CD8-positive, alpha-beta memory T cell (primary cell): Measurements from ENCODE around the gene CTTNBP2. TPM values are rescaled to one million over a fixed set of nuclear protein-coding genes. Genes with fewer than 3 reads are reported as not detected.

Experiments used
- CTCF ChIA-PET: fragments of 350-600 bp; sonication (Branson Sonifier 250); formaldehyde crosslinking; loops from one replicate; lab custom pipeline; 2021; ENCODE audit warnings: antibody characterized with exemption; lab: Charles Lee
- POLR2A ChIA-PET: fragments of 350-600 bp; sonication (Branson Sonifier 250); formaldehyde crosslinking; loops from one replicate; lab custom pipeline; 2021; ENCODE audit warnings: antibody characterized with exemption; lab: Charles Lee
- DNase-seq, 5 donors: peaks; one replicate each; pipeline versions ENCODE4 v3.0.0 to v3.0.0-alpha.2; 2020 to 2022; ENCODE audit warnings: mixed read lengths in 1 of 5
- H3K27ac ChIP-seq: one replicate; pipeline ENCODE4 v1.7.0; 2013; ENCODE audit warnings: low read depth, mild to moderate bottlenecking, low read length, moderate library complexity
- H3K27me3 ChIP-seq: 2 replicates; pipeline ENCODE4 v1.7.0; 2013; ENCODE audit warnings: low read length, mild to moderate bottlenecking; ENCODE audit not compliant: insufficient read depth, poor library complexity, severe bottlenecking
- H3K36me3 ChIP-seq: 2 replicates; pipeline ENCODE4 v1.7.0; 2013; ENCODE audit warnings: mild to moderate bottlenecking, low read length, moderate library complexity; ENCODE audit not compliant: insufficient read depth
- H3K4me1 ChIP-seq: 2 replicates; pipeline ENCODE4 v1.7.0; 2013; ENCODE audit warnings: mild to moderate bottlenecking, low read length, moderate library complexity; ENCODE audit not compliant: insufficient read depth
- H3K4me3 ChIP-seq: 2 replicates; pipeline ENCODE4 v1.7.0; 2013; ENCODE audit warnings: mild to moderate bottlenecking, low read length
- H3K9me3 ChIP-seq: 2 replicates; pipeline ENCODE4 v1.7.0; 2013; ENCODE audit warnings: mild to moderate bottlenecking, low read length
- H3K27ac Mint-ChIP-seq, 8 donors: one replicate each; pipeline ENCODE4 v1.8.0; 2020 to 2021; ENCODE audit warnings: mixed read lengths in 8 of 8, mild to moderate bottlenecking in 6 of 8, inconsistent platforms in 3 of 8, moderate library complexity in 3 of 8
- H3K27me3 Mint-ChIP-seq, 2 donors: one replicate each; pipeline ENCODE4 v1.8.0; 2020 to 2021; ENCODE audit warnings: mixed read lengths in 2 of 2, mild to moderate bottlenecking in 1 of 2, moderate library complexity in 1 of 2
- H3K36me3 Mint-ChIP-seq, 3 donors: one replicate each; pipeline ENCODE4 v1.8.0; 2020 to 2021; ENCODE audit warnings: mixed read lengths in 3 of 3, inconsistent platforms in 1 of 3, mild to moderate bottlenecking in 1 of 3
- H3K4me1 Mint-ChIP-seq, 3 donors: one replicate each; pipeline ENCODE4 v1.8.0; 2020 to 2021; ENCODE audit warnings: mixed read lengths in 3 of 3, inconsistent platforms in 1 of 3, mild to moderate bottlenecking in 1 of 3
- H3K4me3 Mint-ChIP-seq, 7 donors: one replicate each; pipeline ENCODE4 v1.8.0; 2020 to 2021; ENCODE audit warnings: mixed read lengths in 7 of 7, mild to moderate bottlenecking in 6 of 7, moderate library complexity in 4 of 7, inconsistent platforms in 2 of 7
- H3K9me3 Mint-ChIP-seq, 5 donors: one replicate each; pipeline ENCODE4 v1.8.0; 2020 to 2022; ENCODE audit warnings: mixed read lengths in 5 of 5, mild to moderate bottlenecking in 3 of 5, moderate library complexity in 2 of 5, inconsistent platforms in 1 of 5
- polyA plus RNA-seq: library from polyadenylated mRNA; unstranded; fragments of 300-500 nt; fragmentation: Illumina TruSeq; gene quantifications from one replicate; pipeline ENCODE4 v1.2.3, GENCODE V29; 2021
- total RNA-seq, 2 experiments: library from RNA; stranded (reverse); gene quantifications; one replicate each; pipeline ENCODE4 v1.2.3, GENCODE V29; 2021

CTTNBP2 gene
- total and polyA plus RNA-seq, 3 experiments from 2014 or later, result not detected

DNA sequence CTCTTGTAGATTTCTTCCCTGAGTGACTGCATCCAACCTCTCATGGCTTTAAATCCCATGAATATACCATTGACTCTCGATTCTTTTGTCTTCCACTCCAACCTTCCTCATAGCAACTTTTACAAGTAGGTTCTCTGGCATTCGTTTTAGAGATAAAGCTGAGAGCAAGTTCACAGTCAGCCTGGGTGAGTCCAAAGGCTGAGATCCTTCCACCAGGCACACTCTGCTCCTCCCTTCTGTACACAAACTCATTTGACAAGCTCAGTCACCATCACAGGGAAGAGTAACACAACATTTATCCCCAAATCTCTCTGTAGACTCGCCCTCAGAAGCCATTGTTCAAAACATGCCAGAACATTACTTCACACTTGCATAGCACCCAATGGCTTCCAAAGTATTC, 10.9 kb downstream of the CTTNBP2 start:
- Histone ChIP-seq H3K4me1 (no peaks in the 10 kb centered on the region), H3K27ac (no peak overlapping the region), H3K9me3 (no peaks in the 10 kb centered on the region), H3K27me3 (no peaks in the 10 kb centered on the region), H3K36me3 (no peaks in the 10 kb centered on the region), H3K4me3 (no peak overlapping the region)
- Mint-ChIP-seq H3K4me3 (no peak overlapping the region), H3K36me3 (no peaks in the 10 kb centered on the region), H3K27me3 (no peaks in the 10 kb centered on the region), H3K27ac (no peak overlapping the region), H3K9me3 (no peaks in the 10 kb centered on the region), H3K4me1 (no peaks in the 10 kb centered on the region)
- no peak for DNase-seq
- ChIA-PET CTCF (no interaction called here), POLR2A (no interaction called here)

DNA sequence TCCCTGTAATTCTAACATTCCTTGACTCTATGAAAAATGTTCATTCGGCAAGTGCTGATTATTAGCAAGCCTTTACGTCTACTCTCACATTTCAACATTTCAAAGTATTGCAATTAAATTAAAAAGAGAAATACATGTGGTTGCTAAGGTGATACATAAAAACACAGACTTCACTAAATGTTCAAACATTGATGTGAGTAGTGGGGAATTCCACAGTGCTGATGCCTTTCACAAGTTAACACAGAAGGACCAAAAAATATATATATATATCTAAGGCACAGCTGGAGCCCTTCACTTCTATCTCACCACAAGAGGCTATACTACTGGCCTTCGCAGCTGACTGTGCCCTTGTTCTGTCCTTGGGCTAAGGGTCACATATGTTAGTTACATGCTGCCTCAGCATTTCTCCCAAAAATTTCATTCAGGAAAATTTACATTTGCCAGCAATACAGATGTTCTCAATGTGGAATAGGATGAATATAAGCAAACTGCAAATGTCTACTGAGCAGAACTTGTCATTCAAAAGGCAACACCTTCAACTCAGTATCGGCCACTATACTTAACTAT, 13.9 kb downstream of the CTTNBP2 start:
- no peaks in the 10 kb centered on the region for H3K27me3 ChIP-seq
- no peaks in the 10 kb centered on the region for H3K36me3 ChIP-seq
- Mint-ChIP-seq H3K27me3 (no peaks in the 10 kb centered on the region), H3K4me1 (no peaks in the 10 kb centered on the region), H3K9me3 (no peaks in the 10 kb centered on the region), H3K4me3 (no peak overlapping the region), H3K27ac (no peak overlapping the region), H3K36me3 (no peaks in the 10 kb centered on the region)
- ChIA-PET POLR2A (no interaction called here), CTCF (no interaction called here)
- H3K27ac ChIP-seq, result no peak overlapping the region
- no peak overlapping the region for H3K4me3 ChIP-seq
- DNase-seq, result no peak
- H3K4me1 ChIP-seq, result no peaks in the 10 kb centered on the region
- H3K9me3 ChIP-seq, result no peaks in the 10 kb centered on the region

DNA sequence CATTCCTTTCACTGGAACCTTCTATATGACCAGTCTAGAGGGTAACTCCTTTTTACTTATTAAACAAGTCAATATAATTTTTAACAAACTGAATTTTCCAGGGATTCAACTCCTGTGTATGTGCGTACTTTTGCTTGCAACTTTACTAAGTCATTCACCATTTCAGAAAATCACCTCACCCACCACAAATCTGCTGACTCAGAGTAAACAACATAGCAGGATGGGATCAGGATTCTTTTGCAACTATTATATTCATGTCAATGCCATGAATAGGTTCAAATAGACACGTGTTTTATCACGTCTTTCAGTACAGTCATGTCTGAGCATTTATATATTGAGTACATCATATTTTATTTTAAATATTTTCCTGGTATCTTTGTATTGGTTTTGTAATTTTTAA, 14.5 kb downstream of the CTTNBP2 start:
- no peak overlapping the region for H3K4me3 ChIP-seq
- H3K27me3 Mint-ChIP-seq, result no peaks in the 10 kb centered on the region
- no peaks in the 10 kb centered on the region for H3K9me3 Mint-ChIP-seq
- ChIA-PET CTCF (no interaction called here), POLR2A (no interaction called here)
- no peaks in the 10 kb centered on the region for H3K4me1 ChIP-seq
- H3K36me3 ChIP-seq, result no peaks in the 10 kb centered on the region
- no peaks in the 10 kb centered on the region for H3K9me3 ChIP-seq
- H3K27me3 ChIP-seq, result no peaks in the 10 kb centered on the region
- H3K27ac ChIP-seq, result no peak overlapping the region
- no peaks in the 10 kb centered on the region for H3K4me1 Mint-ChIP-seq
- H3K4me3 Mint-ChIP-seq, result no peak overlapping the region
- no peaks in the 10 kb centered on the region for H3K36me3 Mint-ChIP-seq
- no peak for DNase-seq
- H3K27ac Mint-ChIP-seq, result no peak overlapping the region

DNA sequence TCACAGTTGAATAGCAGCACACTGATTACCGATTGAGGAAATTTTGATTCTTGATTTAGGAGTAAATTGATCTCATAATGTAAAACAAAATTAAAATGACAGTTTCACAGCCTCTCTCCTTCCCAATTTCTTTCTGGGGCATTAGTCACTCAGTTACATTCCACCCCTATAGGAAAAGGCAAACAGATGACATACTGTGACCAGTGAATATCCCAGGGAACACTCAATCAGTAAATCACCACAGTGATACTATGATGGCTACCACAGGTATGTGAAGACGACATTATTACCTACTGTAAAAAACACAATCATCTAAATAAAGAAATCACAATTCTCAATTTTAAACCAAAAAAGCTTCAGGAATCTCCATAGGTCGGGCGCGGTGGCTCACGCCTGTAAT, 15.5 kb downstream of the CTTNBP2 start:
- H3K27ac Mint-ChIP-seq, result no peak overlapping the region
- H3K27me3 Mint-ChIP-seq, result no peaks in the 10 kb centered on the region
- no peaks in the 10 kb centered on the region for H3K4me1 Mint-ChIP-seq
- Histone ChIP-seq H3K27me3 (no peaks in the 10 kb centered on the region), H3K4me3 (no peak overlapping the region), H3K9me3 (no peaks in the 10 kb centered on the region), H3K36me3 (no peaks in the 10 kb centered on the region), H3K27ac (no peak overlapping the region), H3K4me1 (no peaks in the 10 kb centered on the region)
- H3K4me3 Mint-ChIP-seq, result no peak overlapping the region
- no peaks in the 10 kb centered on the region for H3K36me3 Mint-ChIP-seq
- no peaks in the 10 kb centered on the region for H3K9me3 Mint-ChIP-seq
- ChIA-PET POLR2A (no interaction called here), CTCF (no interaction called here)
- no peak for DNase-seq

DNA sequence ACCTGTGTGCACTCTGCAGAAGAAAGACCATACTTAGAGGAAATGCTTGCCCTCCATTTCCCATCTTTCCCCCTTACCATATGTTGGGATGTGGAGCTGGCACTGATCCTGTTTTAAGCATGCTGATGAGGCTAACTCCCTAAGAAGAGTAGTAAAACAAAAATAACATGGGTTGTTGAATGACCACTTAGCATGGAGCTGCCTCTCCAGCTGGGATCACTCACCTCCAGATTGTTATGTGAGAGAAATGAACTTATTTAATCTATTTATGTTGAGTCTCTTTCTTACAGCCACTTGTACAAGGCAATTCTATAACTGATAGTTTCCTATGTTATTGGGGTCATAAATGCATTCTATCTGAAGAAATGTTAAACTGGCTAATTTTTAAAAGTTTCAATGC, 17.0 kb downstream of the CTTNBP2 start:
- DNase-seq, result no peak
- Mint-ChIP-seq H3K36me3 (no peaks in the 10 kb centered on the region), H3K4me1 (no peaks in the 10 kb centered on the region), H3K9me3 (no peaks in the 10 kb centered on the region), H3K27me3 (no peaks in the 10 kb centered on the region), H3K4me3 (no peak overlapping the region), H3K27ac (no peak overlapping the region)
- no peak overlapping the region for H3K4me3 ChIP-seq
- H3K9me3 ChIP-seq, result no peaks in the 10 kb centered on the region
- POLR2A ChIA-PET, result no interaction called here
- no peaks in the 10 kb centered on the region for H3K27me3 ChIP-seq
- no peaks in the 10 kb centered on the region for H3K4me1 ChIP-seq
- CTCF ChIA-PET, result no interaction called here
- no peaks in the 10 kb centered on the region for H3K36me3 ChIP-seq
- H3K27ac ChIP-seq, result no peak overlapping the region

DNA sequence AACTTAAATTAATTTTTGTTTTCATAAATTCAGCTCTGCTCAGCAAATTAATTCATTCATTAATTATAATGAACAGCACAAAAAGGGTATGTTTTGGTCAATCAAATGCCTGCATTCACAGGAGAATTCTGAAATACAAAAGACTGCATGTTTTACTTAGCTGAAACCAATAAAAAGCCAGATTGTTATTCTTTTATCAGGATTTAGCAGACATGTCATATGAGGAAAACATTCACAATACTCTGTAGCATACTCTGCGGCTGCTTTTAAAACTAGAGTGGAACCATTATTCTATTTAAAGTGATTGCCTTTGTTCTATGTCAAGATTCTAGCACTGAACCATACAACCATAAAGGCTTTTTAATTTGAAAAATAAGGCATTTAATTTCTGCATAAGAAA, 19.1 kb downstream of the CTTNBP2 start:
- Mint-ChIP-seq H3K9me3 (no peaks in the 10 kb centered on the region), H3K36me3 (no peaks in the 10 kb centered on the region), H3K27me3 (peaks cover 0 to 2% of the 10 kb centered on the region in 2 donors), H3K4me3 (no peak overlapping the region), H3K27ac (no peak overlapping the region), H3K4me1 (no peaks in the 10 kb centered on the region)
- CTCF ChIA-PET, result no interaction called here
- Histone ChIP-seq H3K27me3 (no peaks in the 10 kb centered on the region), H3K36me3 (no peaks in the 10 kb centered on the region), H3K4me3 (no peak overlapping the region), H3K4me1 (no peaks in the 10 kb centered on the region), H3K27ac (no peak overlapping the region), H3K9me3 (no peaks in the 10 kb centered on the region)
- POLR2A ChIA-PET, result interaction anchor here (0.5 kb wide), 1 partner anchor 694 kb away, joined by 3 read pairs; no protein-coding TSS in a partner anchor
- no peak for DNase-seq

DNA sequence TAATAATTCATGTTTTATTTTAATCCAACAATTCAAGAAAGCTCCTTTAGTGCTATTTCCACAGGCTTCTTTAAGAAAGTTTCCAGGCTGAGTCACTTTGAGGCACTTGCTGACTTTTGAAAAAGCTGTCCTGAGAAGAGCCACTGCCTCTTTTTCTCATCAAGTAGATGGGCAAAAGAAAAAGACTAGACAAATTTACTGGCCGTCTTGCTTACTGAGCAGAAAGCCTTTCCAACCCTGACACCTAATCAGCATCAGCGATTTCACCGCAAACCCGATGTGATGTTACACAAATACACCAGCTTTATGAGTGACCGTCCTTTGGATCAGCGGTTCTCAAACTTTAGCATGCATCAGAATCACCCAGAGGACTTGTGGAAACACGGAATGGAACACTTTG, 24.3 kb downstream of the CTTNBP2 start:
- ChIA-PET POLR2A (no interaction called here), CTCF (no interaction called here)
- H3K36me3 ChIP-seq, result no peaks in the 10 kb centered on the region

DNA sequence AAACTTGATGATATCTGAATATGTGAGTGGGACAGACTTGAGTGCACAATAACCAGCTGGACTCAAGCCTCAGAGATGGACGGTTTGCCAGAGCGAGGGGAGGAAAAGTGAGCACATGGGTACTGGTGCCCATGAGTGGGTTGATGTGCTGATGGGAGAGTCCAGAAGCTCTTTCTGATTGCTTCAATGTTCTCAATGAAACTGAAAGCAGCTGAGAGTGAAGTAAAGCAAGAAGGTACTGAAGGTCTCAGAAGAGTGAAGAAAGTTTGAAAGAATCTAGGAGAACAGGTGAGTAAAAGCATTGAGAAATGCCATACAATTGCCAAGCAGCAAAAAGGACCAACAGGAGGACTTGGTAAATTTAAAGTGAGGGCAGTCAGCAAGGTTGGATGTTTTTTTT, 28.6 kb downstream of the CTTNBP2 start:
- Histone ChIP-seq H3K4me3 (no peak overlapping the region), H3K27me3 (no peaks in the 10 kb centered on the region), H3K4me1 (no peaks in the 10 kb centered on the region), H3K9me3 (no peaks in the 10 kb centered on the region), H3K27ac (no peak overlapping the region), H3K36me3 (no peaks in the 10 kb centered on the region)
- Mint-ChIP-seq H3K27me3 (peaks cover 0 to 2% of the 10 kb centered on the region in 2 donors), H3K27ac (no peak overlapping the region), H3K4me1 (no peaks in the 10 kb centered on the region), H3K36me3 (no peaks in the 10 kb centered on the region), H3K9me3 (peaks cover 0 to 10% (median 2%) of the 10 kb centered on the region in 5 donors), H3K4me3 (no peak overlapping the region)
- CTCF ChIA-PET, result no interaction called here
- POLR2A ChIA-PET, result no interaction called here
- DNase-seq, result no peak

More for the DNA sequence above, 24.3 kb downstream of the CTTNBP2 start:
- no peaks in the 10 kb centered on the region for H3K4me1 Mint-ChIP-seq
- H3K36me3 Mint-ChIP-seq, result no peaks in the 10 kb centered on the region
- Histone ChIP-seq H3K4me1 (no peaks in the 10 kb centered on the region), H3K9me3 (no peaks in the 10 kb centered on the region), H3K27ac (no peak overlapping the region), H3K4me3 (no peak overlapping the region), H3K27me3 (no peaks in the 10 kb centered on the region)
- no peak overlapping the region for H3K27ac Mint-ChIP-seq
- peaks cover 0 to 3% (median 0%) of the 10 kb centered on the region in 5 donors for H3K9me3 Mint-ChIP-seq
- peaks cover 0 to 2% of the 10 kb centered on the region in 2 donors for H3K27me3 Mint-ChIP-seq
- H3K4me3 Mint-ChIP-seq, result no peak overlapping the region
- DNase-seq, result no peak

DNA sequence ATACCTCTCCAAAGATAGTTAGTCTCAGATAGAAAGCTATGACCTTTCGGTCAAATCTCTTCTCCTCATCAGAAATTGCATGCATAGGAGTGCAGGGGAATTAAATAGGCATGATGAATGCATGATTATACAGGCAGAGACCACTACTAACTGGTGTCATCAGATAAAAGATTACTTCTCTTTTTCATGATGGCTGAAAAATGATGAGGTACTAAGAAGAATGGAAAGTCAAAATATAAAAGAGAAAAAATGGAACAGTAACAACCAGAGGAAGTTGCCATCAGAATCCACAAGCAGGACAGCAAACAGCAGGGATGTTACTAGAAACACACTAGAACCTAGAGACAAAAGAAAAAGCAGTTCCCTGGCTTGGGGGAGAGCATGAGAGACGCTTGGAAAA, 31.6 kb downstream of the CTTNBP2 start:
- POLR2A ChIA-PET, result no interaction called here
- CTCF ChIA-PET, result no interaction called here
- Histone ChIP-seq H3K4me1 (no peaks in the 10 kb centered on the region), H3K27me3 (no peaks in the 10 kb centered on the region), H3K9me3 (no peaks in the 10 kb centered on the region), H3K27ac (no peak overlapping the region), H3K4me3 (no peak overlapping the region), H3K36me3 (no peaks in the 10 kb centered on the region)
- Mint-ChIP-seq H3K27ac (no peak overlapping the region), H3K4me3 (no peak overlapping the region), H3K4me1 (no peaks in the 10 kb centered on the region), H3K9me3 (peaks cover 0 to 10% (median 2%) of the 10 kb centered on the region in 5 donors), H3K27me3 (no peaks in the 10 kb centered on the region), H3K36me3 (no peaks in the 10 kb centered on the region)
- DNase-seq, result no peak
